ENCODE results near the gene CENPK.

Gene CENPK

DNA sequence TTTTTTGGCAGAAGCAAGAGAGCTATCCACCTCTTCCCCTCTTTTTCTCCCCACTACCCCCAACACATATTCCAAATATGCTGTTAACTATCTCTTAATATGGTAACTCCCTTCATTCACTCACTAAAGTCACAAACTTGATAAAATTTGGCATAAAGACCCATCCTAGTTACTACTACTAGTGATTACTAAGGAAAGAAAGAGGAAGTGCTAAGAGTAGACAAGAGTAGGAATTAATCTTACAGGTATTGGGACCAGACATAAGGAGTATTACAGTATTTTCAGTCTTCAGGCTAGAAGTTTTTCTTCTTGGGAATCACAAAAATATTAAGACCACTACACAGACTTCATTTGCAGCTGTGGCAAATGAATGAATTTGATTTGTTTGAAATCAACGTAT, 83.4 kb downstream of the CENPK start:
- Histone ChIP-seq H3K4me2 (ENCODE audit: low read length) (peak overlapping the region; percentile 98), H3K9me2 (ENCODE audit: low read depth, low read length) (no peaks in the 10 kb centered on the region), H3K36me3 (ENCODE audit: insufficient read depth, low read length) (no peaks in the 10 kb centered on the region), H3K27me3 (ENCODE audit: insufficient read depth, low read length) (no peaks in the 10 kb centered on the region), H3K9ac (ENCODE audit: low read length) (peak overlapping the region; percentile 72), H4K20me1 (ENCODE audit: insufficient read depth, low read length) (no peaks in the 10 kb centered on the region), H3K79me2 (ENCODE audit: insufficient read depth, low read length) (peaks cover 7% of the 10 kb centered on the region; the same call in 1 of the 2 replicates), H3K4me1 (ENCODE audit: insufficient read depth, low read length, severe bottlenecking) (peaks cover 47% of the 10 kb centered on the region), H3K4me3 (ENCODE audit: low read depth, low read length, poor library complexity, severe bottlenecking) (peak overlapping the region; percentile 71), H3K27ac (ENCODE audit: low read depth, low read length, poor library complexity, severe bottlenecking) (peak overlapping the region; percentile 86), H2AFZ (ENCODE audit: low read length) (no peak overlapping the region), H3F3A (ENCODE audit: insufficient read depth, low read length) (0 out of 2 replicates have a peak, but pooled peaks cover 3% of the 10 kb centered on the region), H3K9me3 (ENCODE audit: low read length) (no peaks in the 10 kb centered on the region)
- no peak for TF ChIP-seq EZH2 (IDR thresholded peaks at IDR 0.05; ENCODE audit: borderline replicate concordance, low read length)
- TF ChIP-seq, protein P1, sequence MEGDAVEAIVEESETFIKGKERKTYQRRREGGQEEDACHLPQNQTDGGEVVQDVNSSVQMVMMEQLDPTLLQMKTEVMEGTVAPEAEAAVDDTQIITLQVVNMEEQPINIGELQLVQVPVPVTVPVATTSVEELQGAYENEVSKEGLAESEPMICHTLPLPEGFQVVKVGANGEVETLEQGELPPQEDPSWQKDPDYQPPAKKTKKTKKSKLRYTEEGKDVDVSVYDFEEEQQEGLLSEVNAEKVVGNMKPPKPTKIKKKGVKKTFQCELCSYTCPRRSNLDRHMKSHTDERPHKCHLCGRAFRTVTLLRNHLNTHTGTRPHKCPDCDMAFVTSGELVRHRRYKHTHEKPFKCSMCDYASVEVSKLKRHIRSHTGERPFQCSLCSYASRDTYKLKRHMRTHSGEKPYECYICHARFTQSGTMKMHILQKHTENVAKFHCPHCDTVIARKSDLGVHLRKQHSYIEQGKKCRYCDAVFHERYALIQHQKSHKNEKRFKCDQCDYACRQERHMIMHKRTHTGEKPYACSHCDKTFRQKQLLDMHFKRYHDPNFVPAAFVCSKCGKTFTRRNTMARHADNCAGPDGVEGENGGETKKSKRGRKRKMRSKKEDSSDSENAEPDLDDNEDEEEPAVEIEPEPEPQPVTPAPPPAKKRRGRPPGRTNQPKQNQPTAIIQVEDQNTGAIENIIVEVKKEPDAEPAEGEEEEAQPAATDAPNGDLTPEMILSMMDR (IDR thresholded peaks at IDR 0.05; ENCODE audit: low read length) = no peak

DNA sequence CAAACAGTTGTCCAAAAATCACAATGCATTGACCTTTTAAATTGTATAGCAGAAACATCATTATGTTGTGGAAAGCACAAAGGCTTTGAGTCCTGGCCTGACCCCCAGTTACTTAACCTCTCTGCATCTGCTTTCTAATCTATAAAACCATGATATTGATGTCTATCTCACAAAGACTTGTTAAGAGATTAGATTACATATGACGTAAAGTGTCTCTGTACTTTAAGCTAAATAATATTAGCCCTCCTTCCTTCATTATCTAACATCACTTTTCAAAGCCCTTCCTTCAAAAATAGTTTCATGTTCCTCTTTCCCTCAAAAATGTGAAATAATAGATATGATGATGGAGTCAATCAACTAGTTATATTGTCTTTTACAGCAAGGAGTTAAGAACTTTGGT, 84.6 kb downstream of the CENPK start:
- no peak overlapping the region for H2AFZ ChIP-seq (ENCODE audit: low read length)
- no peaks in the 10 kb centered on the region for H4K20me1 ChIP-seq (ENCODE audit: insufficient read depth, low read length)
- 0 out of 2 replicates have a peak, but pooled peaks cover 3% of the 10 kb centered on the region for H3F3A ChIP-seq (ENCODE audit: insufficient read depth, low read length)
- peak overlapping the region; percentile 71 for H3K4me3 ChIP-seq (ENCODE audit: low read depth, low read length, poor library complexity, severe bottlenecking)
- no peaks in the 10 kb centered on the region for H3K9me2 ChIP-seq (ENCODE audit: low read depth, low read length)
- H3K4me2 ChIP-seq (ENCODE audit: low read length) = peak overlapping the region; percentile 98
- peaks cover 7% of the 10 kb centered on the region; the same call in 1 of the 2 replicates for H3K79me2 ChIP-seq (ENCODE audit: insufficient read depth, low read length)
- H3K9ac ChIP-seq (ENCODE audit: low read length) = no peak overlapping the region
- H3K36me3 ChIP-seq (ENCODE audit: insufficient read depth, low read length) = no peaks in the 10 kb centered on the region
- peaks cover 43% of the 10 kb centered on the region for H3K4me1 ChIP-seq (ENCODE audit: insufficient read depth, low read length, severe bottlenecking)
- no peaks in the 10 kb centered on the region for H3K9me3 ChIP-seq (ENCODE audit: low read length)
- TF ChIP-seq EZH2 (IDR thresholded peaks at IDR 0.05; ENCODE audit: borderline replicate concordance, low read length) = no peak
- TF ChIP-seq, protein P1 (IDR thresholded peaks at IDR 0.05; ENCODE audit: low read length) = no peak
- no peaks in the 10 kb centered on the region for H3K27me3 ChIP-seq (ENCODE audit: insufficient read depth, low read length)
- peak overlapping the region; percentile 42 for H3K27ac ChIP-seq (ENCODE audit: low read depth, low read length, poor library complexity, severe bottlenecking)

DNA sequence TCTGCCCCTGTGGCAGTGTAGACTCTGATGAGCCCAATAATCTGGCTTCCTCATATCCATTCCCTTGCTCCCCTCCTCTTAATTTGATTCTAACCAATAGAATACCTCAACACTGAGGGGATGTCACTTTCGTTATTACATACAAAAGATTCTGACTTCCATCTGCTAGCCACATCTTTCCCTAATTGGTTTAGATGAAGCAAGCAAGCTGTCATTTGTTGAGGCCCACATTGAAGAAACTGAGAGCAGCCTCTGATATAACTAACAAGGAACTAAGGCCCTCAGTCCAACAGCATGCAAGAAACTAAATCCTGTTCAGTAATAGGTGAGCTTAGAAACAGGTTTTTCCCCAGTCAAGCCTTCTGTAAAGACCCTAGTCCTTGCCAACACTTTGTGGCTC, 87.1 kb downstream of the CENPK start:
- Histone ChIP-seq H3K36me3 (ENCODE audit: insufficient read depth, low read length) (no peaks in the 10 kb centered on the region), H3K79me2 (ENCODE audit: insufficient read depth, low read length) (peaks cover 7% of the 10 kb centered on the region; the same call in 1 of the 2 replicates), H3K9me3 (ENCODE audit: low read length) (no peaks in the 10 kb centered on the region), H3K4me3 (ENCODE audit: low read depth, low read length, poor library complexity, severe bottlenecking) (no peak overlapping the region), H3K4me2 (ENCODE audit: low read length) (no peak overlapping the region), H3K27ac (ENCODE audit: low read depth, low read length, poor library complexity, severe bottlenecking) (peak overlapping the region; percentile 38), H3K4me1 (ENCODE audit: insufficient read depth, low read length, severe bottlenecking) (peaks cover 34% of the 10 kb centered on the region), H3F3A (ENCODE audit: insufficient read depth, low read length) (no peaks in the 10 kb centered on the region), H3K9ac (ENCODE audit: low read length) (no peak overlapping the region), H4K20me1 (ENCODE audit: insufficient read depth, low read length) (no peaks in the 10 kb centered on the region), H3K27me3 (ENCODE audit: insufficient read depth, low read length) (no peaks in the 10 kb centered on the region), H3K9me2 (ENCODE audit: low read depth, low read length) (no peaks in the 10 kb centered on the region), H2AFZ (ENCODE audit: low read length) (no peak overlapping the region)
- TF ChIP-seq, protein P1 (IDR thresholded peaks at IDR 0.05; ENCODE audit: low read length) = no peak
- TF ChIP-seq EZH2 (IDR thresholded peaks at IDR 0.05; ENCODE audit: borderline replicate concordance, low read length) = no peak
